GM23338 (cell line): ENCODE measurements around the gene SCG3. TPM values are rescaled to one million over a fixed set of nuclear protein-coding genes. Genes with fewer than 3 reads are reported as not detected.

Source experiments
- ATAC-seq: fragments of 200-7000 bp; cut with Tn5 transposase; 3 replicates; pipeline ENCODE4 v1.9.1; 2020
- DNase-seq: peaks from one replicate; pipeline ENCODE4 v3.0.0-alpha.2; 2015; ENCODE audit warnings: low spot score
- H2AFZ ChIP-seq: fragments of 200-600 bp; sonication (generic); 2 replicates; pipeline ENCODE4 v1.8.0; 2016; ENCODE audit warnings: antibody characterized with exemption, mild to moderate bottlenecking, moderate library complexity
- H3F3A ChIP-seq: fragments of 200-600 bp; sonication (generic); replicated peaks from 2 replicates; pipeline ENCODE4 v1.8.0; 2017; ENCODE audit warnings: antibody characterized with exemption, mixed run types, low read depth
- H3K27ac ChIP-seq: fragments of 200-600 bp; sonication (generic); 2 replicates; pipeline ENCODE4 v1.6.1; 2016; ENCODE audit warnings: low read depth
- H3K27me3 ChIP-seq: fragments of 200-600 bp; sonication (generic); 2 replicates; pipeline ENCODE4 v1.8.0; 2016; ENCODE audit warnings: mild to moderate bottlenecking, mixed run types, moderate library complexity; ENCODE audit not compliant: insufficient read depth
- H3K36me3 ChIP-seq: fragments of 200-600 bp; sonication (generic); 2 replicates; pipeline ENCODE4 v1.8.0; 2016; ENCODE audit warnings: mild to moderate bottlenecking; ENCODE audit not compliant: insufficient read depth
- H3K4me1 ChIP-seq: fragments of 200-600 bp; sonication (generic); 2 replicates; pipeline ENCODE4 v1.8.0; 2016; ENCODE audit warnings: mild to moderate bottlenecking, moderate library complexity; ENCODE audit not compliant: insufficient read depth
- H3K4me2 ChIP-seq: fragments of 200-600 bp; sonication (generic); 2 replicates; pipeline ENCODE4 v1.7.1; 2017; ENCODE audit warnings: mixed run types
- H3K4me3 ChIP-seq: fragments of 200-600 bp; sonication (generic); 2 replicates; pipeline ENCODE4 v1.6.1; 2016; ENCODE audit warnings: mixed run types
- H3K79me2 ChIP-seq: fragments of 200-600 bp; sonication (generic); replicated peaks from 2 replicates; pipeline ENCODE4 v1.8.0; 2017; ENCODE audit warnings: mild to moderate bottlenecking; ENCODE audit not compliant: insufficient read depth
- H3K9me2 ChIP-seq: fragments of 200-600 bp; sonication (generic); 2 replicates; pipeline ENCODE4 v1.8.0; 2017; ENCODE audit not compliant: insufficient read depth
- H4K20me1 ChIP-seq: fragments of 200-600 bp; sonication (generic); replicated peaks from 2 replicates; pipeline ENCODE4 v1.8.0; 2017; ENCODE audit warnings: mild to moderate bottlenecking; ENCODE audit not compliant: insufficient read depth
- H3K27ac Mint-ChIP-seq: 2 replicates; pipeline ENCODE4 v1.8.0; 2020; ENCODE audit warnings: inconsistent platforms, mild to moderate bottlenecking, moderate library complexity, mixed read lengths
- H3K27me3 Mint-ChIP-seq: 3 replicates; pipeline ENCODE4 v1.8.0; 2022; ENCODE audit warnings: low read depth, mild to moderate bottlenecking, moderate library complexity, mixed read lengths, inconsistent platforms; ENCODE audit not compliant: insufficient read depth, poor library complexity
- H3K36me3 Mint-ChIP-seq: 3 replicates; pipeline ENCODE4 v1.8.0; 2021; ENCODE audit warnings: low read depth, mild to moderate bottlenecking, inconsistent platforms, moderate library complexity, mixed read lengths
- H3K4me1 Mint-ChIP-seq: 3 replicates; pipeline ENCODE4 v1.8.0; 2020; ENCODE audit warnings: mild to moderate bottlenecking, inconsistent platforms, mixed read lengths
- H3K4me3 Mint-ChIP-seq: 3 replicates; pipeline ENCODE4 v1.8.0; 2021; ENCODE audit warnings: moderate library complexity, mild to moderate bottlenecking, inconsistent platforms, mixed read lengths
- H3K9me3 Mint-ChIP-seq: 3 replicates; pipeline ENCODE4 v1.8.0; 2020; ENCODE audit warnings: moderate library complexity, mild to moderate bottlenecking, inconsistent platforms, mixed read lengths
- CREB1 ChIP-seq: fragments of 250-450 bp; sonication (Bioruptor Pico); IDR thresholded peaks from 2 replicates; pipeline ENCODE4 v1.5.0; 2020; ENCODE audit warnings: low read depth, mild to moderate bottlenecking, moderate library complexity
- EZH2 ChIP-seq: fragments of 200-600 bp; sonication (generic); IDR thresholded peaks from one replicate; pipeline ENCODE4 v1.8.0; 2017; ENCODE audit warnings: antibody characterized with exemption, mild to moderate bottlenecking, low read depth; ENCODE audit not compliant: unreplicated experiment
- JUNB ChIP-seq: IDR thresholded peaks from one replicate; pipeline ENCODE4 v1.6.1; 2016; ENCODE audit warnings: antibody characterized with exemption; ENCODE audit not compliant: unreplicated experiment
- NANOG ChIP-seq: IDR thresholded peaks from 2 replicates; pipeline ENCODE4 v1.6.1; 2016; ENCODE audit warnings: antibody characterized with exemption, borderline replicate concordance
- POLR2AphosphoS5 ChIP-seq: IDR thresholded peaks from 2 replicates; pipeline ENCODE4 v1.6.1; 2016; ENCODE audit warnings: antibody characterized with exemption, low read depth
- STAT1 ChIP-seq: IDR thresholded peaks from one replicate; pipeline ENCODE4 v1.6.1; 2016; ENCODE audit warnings: antibody characterized with exemption; ENCODE audit not compliant: unreplicated experiment
- polyA plus RNA-seq: library from polyadenylated mRNA; unstranded; fragments of >200 nt; fragmentation: Nextera tagmentation; extraction: Ambion mirVana; gene quantifications from 2 replicates; pipeline ENCODE4 v1.2.1, GENCODE V29; 2016
- total RNA-seq: library from RNA; depleted of rRNA; stranded (reverse); fragments of >200 nt; shearing (Covaris generic); gene quantifications from 2 replicates; pipeline ENCODE4 v1.2.3, GENCODE V29; 2014
- TF ChIP-seq, protein P1 (sequence below): IDR thresholded peaks from one replicate; pipeline ENCODE4 v1.6.1; 2018; ENCODE audit warnings: antibody characterized with exemption; ENCODE audit not compliant: unreplicated experiment
- TF ChIP-seq, protein P2 (sequence below), 2 experiments: fragments of 200-600 bp in 1 of 2; sonication (generic) in 1 of 2; conservative IDR thresholded peaks; 2 replicates each; pipeline versions ENCODE4 v1.5.1 to v1.6.1; 2016 to 2017; ENCODE audit warnings: antibody characterized with exemption in 2 of 2, low read depth in 2 of 2, mild to moderate bottlenecking in 2 of 2, moderate library complexity in 1 of 2
- TF ChIP-seq, protein P3 (sequence below): IDR thresholded peaks from 2 replicates; pipeline ENCODE4 v1.6.1; 2016; ENCODE audit warnings: antibody characterized with exemption

The SCG3 gene
- total and polyA plus RNA-seq, 2 experiments from 2014 or later = 44.2 to 99.5 TPM

DNA sequence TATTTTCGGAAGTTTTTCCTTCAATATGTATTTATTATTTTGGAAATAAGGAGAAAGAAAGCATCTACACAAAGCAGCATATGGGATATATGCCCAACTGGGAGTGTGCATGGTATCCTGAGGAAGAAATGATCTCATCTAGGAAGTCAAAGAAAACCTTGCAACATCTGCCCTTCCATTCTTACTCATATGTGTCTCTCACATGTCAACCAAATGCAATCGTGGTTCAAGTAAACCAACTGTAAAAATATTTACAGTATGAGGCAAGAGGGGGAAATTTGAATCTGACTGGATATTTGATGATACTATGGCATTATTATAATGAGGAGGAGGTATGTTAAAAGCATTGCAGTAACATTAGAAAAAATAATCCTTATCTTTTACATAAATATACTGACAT, 3.2 kb upstream of the SCG3 start (continued):
- TF ChIP-seq, protein P1, sequence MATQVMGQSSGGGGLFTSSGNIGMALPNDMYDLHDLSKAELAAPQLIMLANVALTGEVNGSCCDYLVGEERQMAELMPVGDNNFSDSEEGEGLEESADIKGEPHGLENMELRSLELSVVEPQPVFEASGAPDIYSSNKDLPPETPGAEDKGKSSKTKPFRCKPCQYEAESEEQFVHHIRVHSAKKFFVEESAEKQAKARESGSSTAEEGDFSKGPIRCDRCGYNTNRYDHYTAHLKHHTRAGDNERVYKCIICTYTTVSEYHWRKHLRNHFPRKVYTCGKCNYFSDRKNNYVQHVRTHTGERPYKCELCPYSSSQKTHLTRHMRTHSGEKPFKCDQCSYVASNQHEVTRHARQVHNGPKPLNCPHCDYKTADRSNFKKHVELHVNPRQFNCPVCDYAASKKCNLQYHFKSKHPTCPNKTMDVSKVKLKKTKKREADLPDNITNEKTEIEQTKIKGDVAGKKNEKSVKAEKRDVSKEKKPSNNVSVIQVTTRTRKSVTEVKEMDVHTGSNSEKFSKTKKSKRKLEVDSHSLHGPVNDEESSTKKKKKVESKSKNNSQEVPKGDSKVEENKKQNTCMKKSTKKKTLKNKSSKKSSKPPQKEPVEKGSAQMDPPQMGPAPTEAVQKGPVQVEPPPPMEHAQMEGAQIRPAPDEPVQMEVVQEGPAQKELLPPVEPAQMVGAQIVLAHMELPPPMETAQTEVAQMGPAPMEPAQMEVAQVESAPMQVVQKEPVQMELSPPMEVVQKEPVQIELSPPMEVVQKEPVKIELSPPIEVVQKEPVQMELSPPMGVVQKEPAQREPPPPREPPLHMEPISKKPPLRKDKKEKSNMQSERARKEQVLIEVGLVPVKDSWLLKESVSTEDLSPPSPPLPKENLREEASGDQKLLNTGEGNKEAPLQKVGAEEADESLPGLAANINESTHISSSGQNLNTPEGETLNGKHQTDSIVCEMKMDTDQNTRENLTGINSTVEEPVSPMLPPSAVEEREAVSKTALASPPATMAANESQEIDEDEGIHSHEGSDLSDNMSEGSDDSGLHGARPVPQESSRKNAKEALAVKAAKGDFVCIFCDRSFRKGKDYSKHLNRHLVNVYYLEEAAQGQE = no peak
- TF ChIP-seq EZH2 (no peak), STAT1 (no peak), POLR2AphosphoS5 (no peak), JUNB (no peak)
- TF ChIP-seq, protein P2, sequence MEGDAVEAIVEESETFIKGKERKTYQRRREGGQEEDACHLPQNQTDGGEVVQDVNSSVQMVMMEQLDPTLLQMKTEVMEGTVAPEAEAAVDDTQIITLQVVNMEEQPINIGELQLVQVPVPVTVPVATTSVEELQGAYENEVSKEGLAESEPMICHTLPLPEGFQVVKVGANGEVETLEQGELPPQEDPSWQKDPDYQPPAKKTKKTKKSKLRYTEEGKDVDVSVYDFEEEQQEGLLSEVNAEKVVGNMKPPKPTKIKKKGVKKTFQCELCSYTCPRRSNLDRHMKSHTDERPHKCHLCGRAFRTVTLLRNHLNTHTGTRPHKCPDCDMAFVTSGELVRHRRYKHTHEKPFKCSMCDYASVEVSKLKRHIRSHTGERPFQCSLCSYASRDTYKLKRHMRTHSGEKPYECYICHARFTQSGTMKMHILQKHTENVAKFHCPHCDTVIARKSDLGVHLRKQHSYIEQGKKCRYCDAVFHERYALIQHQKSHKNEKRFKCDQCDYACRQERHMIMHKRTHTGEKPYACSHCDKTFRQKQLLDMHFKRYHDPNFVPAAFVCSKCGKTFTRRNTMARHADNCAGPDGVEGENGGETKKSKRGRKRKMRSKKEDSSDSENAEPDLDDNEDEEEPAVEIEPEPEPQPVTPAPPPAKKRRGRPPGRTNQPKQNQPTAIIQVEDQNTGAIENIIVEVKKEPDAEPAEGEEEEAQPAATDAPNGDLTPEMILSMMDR (conservative IDR thresholded peaks at IDR 0.05; ENCODE audit: low read depth in 2 of 2) = no peak
- TF ChIP-seq, protein P3, sequence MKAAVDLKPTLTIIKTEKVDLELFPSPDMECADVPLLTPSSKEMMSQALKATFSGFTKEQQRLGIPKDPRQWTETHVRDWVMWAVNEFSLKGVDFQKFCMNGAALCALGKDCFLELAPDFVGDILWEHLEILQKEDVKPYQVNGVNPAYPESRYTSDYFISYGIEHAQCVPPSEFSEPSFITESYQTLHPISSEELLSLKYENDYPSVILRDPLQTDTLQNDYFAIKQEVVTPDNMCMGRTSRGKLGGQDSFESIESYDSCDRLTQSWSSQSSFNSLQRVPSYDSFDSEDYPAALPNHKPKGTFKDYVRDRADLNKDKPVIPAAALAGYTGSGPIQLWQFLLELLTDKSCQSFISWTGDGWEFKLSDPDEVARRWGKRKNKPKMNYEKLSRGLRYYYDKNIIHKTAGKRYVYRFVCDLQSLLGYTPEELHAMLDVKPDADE = no peak

DNA sequence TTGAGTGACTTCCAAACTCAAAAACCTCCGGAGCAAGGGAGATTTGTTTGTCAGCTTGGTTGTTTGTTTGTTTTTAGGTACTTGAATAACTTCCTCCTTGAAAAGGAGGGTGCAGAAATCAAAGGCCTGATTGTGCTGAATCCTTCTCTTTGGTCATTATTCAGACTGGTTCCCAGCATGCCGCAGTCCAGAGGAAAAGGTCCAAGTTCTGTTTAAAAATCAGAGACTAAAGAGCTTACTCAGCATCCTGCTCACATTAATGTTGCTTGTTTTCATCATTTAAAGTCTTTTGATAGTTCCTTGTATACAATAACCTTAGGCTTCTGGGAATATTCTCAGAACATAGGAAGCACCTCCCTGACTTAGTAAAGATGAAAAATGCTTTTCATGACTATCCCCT, 982 bp upstream of the SCG3 start:
- Histone ChIP-seq H3K4me1 (peaks cover 22% of the 10 kb centered on the region), H3K4me2 (peak overlapping the region; percentile 87), H3K36me3 (no peaks in the 10 kb centered on the region), H3F3A (no peaks in the 10 kb centered on the region), H4K20me1 (no peaks in the 10 kb centered on the region), H3K27ac (no peak overlapping the region), H3K79me2 (peaks cover 7% of the 10 kb centered on the region; the same call in 1 of the 2 replicates), H3K9me2 (no peaks in the 10 kb centered on the region), H3K27me3 (no peaks in the 10 kb centered on the region), H2AFZ (peak overlapping the region; percentile 95), H3K4me3 (peak overlapping the region; percentile 61)
- Mint-ChIP-seq H3K27me3 (peaks cover 8% of the 10 kb centered on the region), H3K36me3 (peaks cover 13% of the 10 kb centered on the region), H3K9me3 (no peaks in the 10 kb centered on the region), H3K4me1 (peaks cover 12% of the 10 kb centered on the region; the same call in 2 of the 3 replicates), H3K27ac (0 out of 2 replicates have a peak overlapping the region, but pooled peaks have one; percentile 87), H3K4me3 (peak overlapping the region; percentile 89)
- DNase-seq (no peak), ATAC-seq (no peak)
- TF ChIP-seq CREB1 (CRISPR knock-in tag) = no peak
- TF ChIP-seq, protein P3 = no peak
- no peak for TF ChIP-seq POLR2AphosphoS5
- no peak for TF ChIP-seq STAT1
- TF ChIP-seq NANOG = no peak
